ENCODE results near the gene GFOD1. TPM values are rescaled to one million over a fixed set of nuclear protein-coding genes. Genes with fewer than 3 reads are reported as not detected.
"Not testable (repeated sequence)": the region's sequence is repeated elsewhere in the genome, so short reads cannot be mapped to it uniquely, and the experiment has no call there.

The GFOD1 gene
- total RNA-seq, 1 donor from 2014 or later = 33.7 TPM

- Histone ChIP-seq H3K27ac (peak overlapping the region; percentile 49), H3K27me3 (no peaks in the 10 kb centered on the region), H3K9me3 (no peaks in the 10 kb centered on the region), H3K4me3 (no peak overlapping the region), H3K4me1 (peaks cover 32% of the 10 kb centered on the region), H3K36me3 (no peaks in the 10 kb centered on the region)
- intact Hi-C loops (cut with DNase I) = no loop called here
- DNase-seq (no peak), ATAC-seq (no peak)
- TF ChIP-seq, protein P1, sequence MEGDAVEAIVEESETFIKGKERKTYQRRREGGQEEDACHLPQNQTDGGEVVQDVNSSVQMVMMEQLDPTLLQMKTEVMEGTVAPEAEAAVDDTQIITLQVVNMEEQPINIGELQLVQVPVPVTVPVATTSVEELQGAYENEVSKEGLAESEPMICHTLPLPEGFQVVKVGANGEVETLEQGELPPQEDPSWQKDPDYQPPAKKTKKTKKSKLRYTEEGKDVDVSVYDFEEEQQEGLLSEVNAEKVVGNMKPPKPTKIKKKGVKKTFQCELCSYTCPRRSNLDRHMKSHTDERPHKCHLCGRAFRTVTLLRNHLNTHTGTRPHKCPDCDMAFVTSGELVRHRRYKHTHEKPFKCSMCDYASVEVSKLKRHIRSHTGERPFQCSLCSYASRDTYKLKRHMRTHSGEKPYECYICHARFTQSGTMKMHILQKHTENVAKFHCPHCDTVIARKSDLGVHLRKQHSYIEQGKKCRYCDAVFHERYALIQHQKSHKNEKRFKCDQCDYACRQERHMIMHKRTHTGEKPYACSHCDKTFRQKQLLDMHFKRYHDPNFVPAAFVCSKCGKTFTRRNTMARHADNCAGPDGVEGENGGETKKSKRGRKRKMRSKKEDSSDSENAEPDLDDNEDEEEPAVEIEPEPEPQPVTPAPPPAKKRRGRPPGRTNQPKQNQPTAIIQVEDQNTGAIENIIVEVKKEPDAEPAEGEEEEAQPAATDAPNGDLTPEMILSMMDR (IDR thresholded peaks at IDR 0.05) = no peak
Observed at GRCh38 chr6:13396241-13396792, 91.1 kb downstream of the GFOD1 start.

DNA sequence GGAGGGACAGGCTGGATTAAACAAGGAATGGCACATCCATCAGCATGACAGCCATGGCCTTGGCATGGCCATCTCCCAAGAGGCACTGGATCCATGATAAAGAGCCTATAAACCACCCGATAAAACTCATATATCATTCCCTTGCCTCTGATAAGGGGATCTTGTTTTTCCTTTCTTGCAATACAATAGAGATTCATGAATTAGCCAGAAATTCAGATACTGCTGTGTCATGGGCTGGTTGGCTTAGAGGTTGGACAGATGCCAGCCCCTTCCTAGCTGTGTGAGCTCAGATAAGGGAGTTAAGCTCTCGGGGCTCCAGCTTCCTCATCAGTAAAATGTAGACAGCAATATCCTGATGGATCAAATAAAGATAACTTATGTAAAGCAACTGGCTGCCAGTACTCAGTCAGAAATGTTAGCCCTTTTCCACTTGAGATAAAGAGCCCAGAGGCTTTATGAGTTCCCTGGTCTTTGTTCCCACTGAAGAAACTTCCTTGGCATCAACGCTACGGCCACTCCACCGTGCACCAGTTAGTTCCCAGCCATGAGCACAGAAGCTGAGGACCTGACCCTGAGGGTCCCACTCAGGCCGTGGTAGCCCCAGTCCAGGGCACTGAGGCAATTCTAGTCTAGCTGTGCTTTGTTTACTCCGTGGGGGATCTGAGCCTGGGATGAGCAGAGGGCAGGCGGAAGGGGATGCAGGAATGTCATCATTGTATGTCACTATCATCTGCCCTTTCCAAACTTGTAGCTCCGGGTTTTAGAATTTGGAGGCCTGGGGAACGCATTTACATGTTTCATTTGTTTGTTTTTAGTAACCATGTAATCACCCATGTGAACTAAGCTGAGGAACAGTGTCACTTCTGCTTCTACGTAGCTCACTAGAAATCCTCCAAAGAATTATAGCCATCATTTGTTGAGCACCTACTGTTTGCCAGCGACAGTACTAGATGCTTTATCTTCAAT is 91.8 kb downstream of the GFOD1 start:
- ATAC-seq (peak; percentile 70), DNase-seq (no peak)
- Histone ChIP-seq H3K36me3 (no peaks in the 10 kb centered on the region), H3K4me1 (peaks cover 32% of the 10 kb centered on the region), H3K27me3 (no peaks in the 10 kb centered on the region), H3K27ac (peak overlapping the region; percentile 61), H3K9me3 (no peaks in the 10 kb centered on the region), H3K4me3 (no peak overlapping the region)
- intact Hi-C loops (cut with DNase I) = no loop called here
- TF ChIP-seq, protein P1 (IDR thresholded peaks at IDR 0.05) = no peak

- no peak for DNase-seq
- H3K27ac ChIP-seq = no peak overlapping the region
- no peaks in the 10 kb centered on the region for H3K9me3 ChIP-seq
- H3K36me3 ChIP-seq = no peaks in the 10 kb centered on the region
- no peak for ATAC-seq
- no peaks in the 10 kb centered on the region for H3K27me3 ChIP-seq
- H3K4me3 ChIP-seq = no peak overlapping the region
- intact Hi-C loops (cut with DNase I) = no loop called here
- H3K4me1 ChIP-seq = peaks cover 26% of the 10 kb centered on the region
- TF ChIP-seq, protein P1 (IDR thresholded peaks at IDR 0.05) = no peak
Observed at GRCh38 chr6:13392462-13392861, 94.9 kb downstream of the GFOD1 start.

- H3K27ac ChIP-seq = no peak overlapping the region
- no peaks in the 10 kb centered on the region for H3K27me3 ChIP-seq
- H3K9me3 ChIP-seq = no peaks in the 10 kb centered on the region
- H3K36me3 ChIP-seq = no peaks in the 10 kb centered on the region
- intact Hi-C loops (cut with DNase I) = no loop called here
- TF ChIP-seq, protein P1 (IDR thresholded peaks at IDR 0.05) = no peak
- DNase-seq (no peak), ATAC-seq (no peak)
- H3K4me1 ChIP-seq = peaks cover 18% of the 10 kb centered on the region
- no peak overlapping the region for H3K4me3 ChIP-seq
Observed at GRCh38 chr6:13391537-13391936, 95.9 kb downstream of the GFOD1 start.

GRCh38 chr6:13390658-13391057 is 96.7 kb downstream of the GFOD1 start:
- Histone ChIP-seq H3K27ac (no peak overlapping the region), H3K9me3 (no peaks in the 10 kb centered on the region), H3K4me3 (no peak overlapping the region), H3K36me3 (no peaks in the 10 kb centered on the region), H3K27me3 (no peaks in the 10 kb centered on the region), H3K4me1 (peaks cover 9% of the 10 kb centered on the region)
- ATAC-seq = no peak
- DNase-seq = no peak
- TF ChIP-seq, protein P1 (IDR thresholded peaks at IDR 0.05) = no peak
- intact Hi-C loops (cut with DNase I) = no loop called here

- H3K27ac ChIP-seq; intact Hi-C loops (cut with DNase I): not testable (repeated sequence)
Observed at GRCh38 chr6:13389237-13389636, 98.2 kb downstream of the GFOD1 start.

GRCh38 chr6:13388769-13389168 is 98.6 kb downstream of the GFOD1 start:
- not testable (repeated sequence) for H3K4me1 ChIP-seq

More at GRCh38 chr6:13389237-13389636, 98.2 kb downstream of the GFOD1 start:
- not testable (repeated sequence) for DNase-seq, H3K27me3 ChIP-seq, H3K4me1 ChIP-seq, H3K4me3 ChIP-seq, ATAC-seq, H3K9me3 ChIP-seq, H3K36me3 ChIP-seq

More at GRCh38 chr6:13388769-13389168, 98.6 kb downstream of the GFOD1 start:
- H3K36me3 ChIP-seq; DNase-seq; ATAC-seq; H3K4me3 ChIP-seq; H3K27ac ChIP-seq; H3K9me3 ChIP-seq; H3K27me3 ChIP-seq; intact Hi-C loops (cut with DNase I): not testable (repeated sequence)

Data from upper lobe of right lung (tissue), 1 donor.